GM12891 (cell line): ENCODE results near the gene SREBF1.

Source experiments
- DNase-seq: peaks from one replicate; pipeline ENCODE4 v3.0.0; 2011; ENCODE audit warnings: low spot score; ENCODE audit not compliant: insufficient read length
- FAIRE-seq: peaks from 2 replicates; lab custom pipeline; 2011; peaks lifted over from hg19 to GRCh38; lab: Jason Lieb, UNC
- PAX5 ChIP-seq: IDR thresholded peaks from 2 replicates; pipeline ENCODE4 v1.6.1; 2011; ENCODE audit warnings: low read length, moderate library complexity, mild to moderate bottlenecking; ENCODE audit not compliant: insufficient read depth, severe bottlenecking
- POLR2A ChIP-seq: IDR thresholded peaks from 2 replicates; pipeline ENCODE4 v1.6.1; 2011; ENCODE audit warnings: low read depth, low read length, control low read depth
- POLR2AphosphoS5 ChIP-seq: IDR thresholded peaks from 2 replicates; pipeline ENCODE4 v1.6.1; 2011; ENCODE audit warnings: low read depth, low read length, control low read depth
- POU2F2 ChIP-seq: IDR thresholded peaks from 2 replicates; pipeline ENCODE4 v1.6.1; 2011; ENCODE audit warnings: low read depth, mild to moderate bottlenecking, control low read depth, low read length, moderate library complexity
- SPI1 ChIP-seq: IDR thresholded peaks from 2 replicates; pipeline ENCODE4 v1.6.1; 2011; ENCODE audit warnings: low read depth, low read length, control low read depth
- TAF1 ChIP-seq: IDR thresholded peaks from 2 replicates; pipeline ENCODE4 v1.6.1; 2011; ENCODE audit warnings: low read depth, low read length, control low read depth

SREBF1 gene

DNA sequence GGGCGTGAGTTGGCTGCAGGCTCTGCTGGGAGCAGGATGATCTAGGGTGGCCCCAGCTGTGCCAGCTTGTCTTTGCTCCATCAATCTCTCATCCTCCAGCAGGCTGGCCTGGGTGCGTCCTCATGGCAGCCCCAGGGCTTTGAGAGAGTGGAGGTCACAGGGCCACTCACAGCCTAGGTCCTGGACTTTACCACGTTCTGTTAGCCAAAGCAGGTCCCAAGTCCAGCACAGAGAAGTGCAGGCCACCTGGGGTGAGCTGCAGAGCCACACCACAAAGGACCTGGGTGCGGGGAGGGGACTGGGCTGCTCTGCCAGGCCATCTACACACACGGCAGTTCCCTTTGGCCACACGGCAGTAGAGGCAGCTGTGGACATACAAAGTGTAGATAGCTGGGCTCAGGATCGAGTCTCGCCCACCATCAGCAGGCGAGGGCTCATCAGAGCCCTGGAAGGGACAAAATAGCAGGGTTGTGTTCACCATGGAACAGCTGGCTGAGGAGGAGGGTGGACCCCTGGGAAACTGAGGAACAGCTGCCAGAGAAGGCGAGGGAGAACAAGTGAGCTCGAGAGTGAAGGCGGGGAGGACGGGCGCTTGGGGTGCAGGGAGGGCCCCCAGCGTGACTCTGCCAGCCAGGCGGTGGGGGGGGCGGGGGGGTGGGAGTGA, 30.0 kb downstream of the SREBF1 start:
- no peak for FAIRE-seq
- TF ChIP-seq POU2F2, result no peak
- no peak for TF ChIP-seq POLR2AphosphoS5
- no peak for TF ChIP-seq PAX5
- TF ChIP-seq SPI1, result no peak

DNA sequence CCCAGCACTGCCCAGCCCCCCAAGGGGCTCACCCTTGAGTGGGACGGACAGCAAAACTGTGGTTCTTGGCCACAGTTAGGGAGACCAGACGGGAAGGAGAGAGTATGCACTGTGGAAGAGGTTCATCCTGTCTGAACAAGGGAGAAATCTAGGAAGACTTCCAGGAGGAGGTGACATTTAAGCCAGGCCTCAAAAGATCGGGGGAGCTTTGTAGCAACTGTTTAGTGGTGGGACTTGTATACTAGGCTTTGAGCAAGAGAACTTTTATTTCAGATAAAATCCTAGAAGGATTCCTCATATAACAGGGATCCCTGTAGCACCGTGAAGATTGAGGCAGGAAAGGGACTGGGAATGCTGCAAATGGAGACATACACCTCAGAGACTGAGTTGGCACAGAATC, 30.8 kb downstream of the SREBF1 start:
- DNase-seq (no peak), FAIRE-seq (no peak)
- TF ChIP-seq POLR2A (no peak), POU2F2 (no peak), POLR2AphosphoS5 (no peak), TAF1 (no peak)

More for the DNA sequence above, 30.0 kb downstream of the SREBF1 start:
- no peak for DNase-seq

DNA sequence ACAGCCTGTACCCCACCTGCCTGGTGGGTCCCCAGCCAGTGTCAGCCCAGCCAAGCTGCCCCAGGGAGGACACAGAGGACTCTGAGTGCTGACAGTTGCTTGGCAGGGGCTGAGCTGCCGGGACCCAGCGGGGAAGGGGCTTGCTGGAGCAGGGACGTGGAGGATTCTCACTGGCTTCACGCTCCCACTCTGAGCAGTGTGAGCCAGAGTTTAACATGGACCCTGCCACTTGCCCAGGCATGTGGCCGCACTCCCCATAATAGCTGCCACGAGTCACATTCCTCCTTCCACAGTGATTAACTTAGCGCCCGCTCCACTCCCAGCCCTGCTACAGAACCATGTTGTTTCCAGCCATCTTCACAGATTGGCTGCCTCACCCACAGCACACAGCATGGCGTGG, 31.2 kb downstream of the SREBF1 start:
- FAIRE-seq (no peak), DNase-seq (no peak)

DNA sequence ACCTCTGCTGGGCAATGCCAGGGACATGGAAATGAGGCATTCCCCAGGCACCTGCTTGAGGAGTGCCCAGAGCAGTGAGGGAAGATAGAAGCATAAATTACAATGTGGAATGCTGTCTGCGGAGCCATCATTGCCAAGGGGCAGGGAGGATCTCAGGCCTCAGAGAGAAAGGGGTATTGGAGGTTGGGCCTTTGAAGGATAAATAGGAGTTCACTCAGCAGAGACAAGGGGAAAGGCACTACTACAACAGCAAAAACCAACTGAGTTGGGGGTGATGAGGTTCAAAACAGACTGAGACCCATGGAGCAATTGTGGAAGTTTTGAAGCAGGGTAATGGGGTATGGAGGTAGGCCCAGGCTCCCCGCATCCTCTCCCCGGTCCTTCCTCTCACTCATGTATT, 32.8 kb downstream of the SREBF1 start:
- no peak for FAIRE-seq

More for the DNA sequence above, 31.2 kb downstream of the SREBF1 start:
- TF ChIP-seq SPI1 (no peak), POU2F2 (no peak), POLR2AphosphoS5 (no peak), POLR2A (no peak), PAX5 (no peak), TAF1 (no peak)

DNA sequence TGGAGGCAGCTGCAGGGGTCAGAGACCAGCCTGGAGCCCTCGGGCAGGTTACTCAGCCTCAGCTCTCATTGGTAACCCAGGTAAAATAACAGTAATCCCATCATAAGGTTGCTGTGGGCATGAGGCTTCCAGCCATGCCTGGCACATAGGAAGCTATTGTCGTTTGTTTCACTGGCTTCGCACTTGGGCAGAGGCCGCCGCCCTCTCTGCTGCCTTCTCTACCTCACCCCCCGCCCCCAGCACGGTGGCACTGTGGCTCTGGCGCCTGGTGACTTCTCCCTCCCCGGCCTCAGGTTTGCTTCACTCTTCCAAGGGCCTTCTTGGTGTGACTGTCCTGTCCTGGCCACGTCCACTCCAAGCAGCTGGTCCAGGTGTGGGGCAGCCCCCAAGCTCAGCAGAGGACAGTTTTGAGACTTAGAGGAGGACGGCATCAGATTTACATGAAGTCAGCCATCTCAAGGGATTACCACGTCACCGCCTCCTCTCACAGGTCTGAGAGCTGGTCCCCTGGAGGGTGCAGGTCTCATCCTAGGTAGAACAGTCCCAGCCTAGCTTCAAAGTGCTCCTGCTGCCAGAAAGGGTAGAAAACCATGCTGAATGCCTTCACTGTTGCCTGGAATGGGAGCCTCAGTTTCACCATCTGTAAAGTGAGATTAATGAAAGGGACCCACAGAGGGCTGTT, 34.8 kb downstream of the SREBF1 start:
- FAIRE-seq, result no peak

More for the DNA sequence above, 32.8 kb downstream of the SREBF1 start:
- TF ChIP-seq TAF1, result no peak
- no peak for TF ChIP-seq SPI1
- TF ChIP-seq POLR2AphosphoS5, result no peak
- no peak for TF ChIP-seq PAX5
- no peak for TF ChIP-seq POU2F2
- TF ChIP-seq POLR2A, result no peak
- no peak for DNase-seq

DNA sequence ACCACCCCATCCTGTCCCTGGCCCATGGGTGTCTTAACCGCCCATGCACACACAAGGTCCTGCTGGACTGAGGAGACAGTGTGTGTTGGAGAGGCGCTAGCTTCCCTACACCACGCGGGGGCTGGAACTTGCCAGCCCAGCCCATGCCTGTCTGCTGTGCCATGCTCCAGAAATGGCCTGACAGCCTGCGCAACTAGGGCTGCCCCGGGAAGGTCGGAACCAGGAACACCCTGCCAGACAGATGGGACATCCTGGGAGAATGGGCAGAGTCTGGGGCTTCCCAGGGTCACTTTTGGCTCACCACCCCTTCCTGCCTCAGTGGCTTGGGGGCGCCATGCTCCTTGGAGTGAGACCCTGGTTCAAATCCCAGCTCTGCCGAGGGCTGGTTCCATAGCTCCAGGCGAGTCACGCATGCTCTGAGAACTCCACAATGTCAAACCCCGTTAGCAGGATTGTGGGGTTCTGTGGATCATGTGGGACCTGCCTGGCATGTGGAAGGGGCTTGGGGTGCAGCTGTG, 36.2 kb downstream of the SREBF1 start:
- DNase-seq (no peak), FAIRE-seq (no peak)
- TF ChIP-seq POU2F2 (no peak), TAF1 (no peak), POLR2A (no peak), PAX5 (no peak), SPI1 (no peak), POLR2AphosphoS5 (no peak)

More for the DNA sequence above, 34.8 kb downstream of the SREBF1 start:
- no peak for DNase-seq
- TF ChIP-seq PAX5 (no peak), POLR2A (no peak), TAF1 (no peak), SPI1 (no peak), POU2F2 (no peak), POLR2AphosphoS5 (no peak)

DNA sequence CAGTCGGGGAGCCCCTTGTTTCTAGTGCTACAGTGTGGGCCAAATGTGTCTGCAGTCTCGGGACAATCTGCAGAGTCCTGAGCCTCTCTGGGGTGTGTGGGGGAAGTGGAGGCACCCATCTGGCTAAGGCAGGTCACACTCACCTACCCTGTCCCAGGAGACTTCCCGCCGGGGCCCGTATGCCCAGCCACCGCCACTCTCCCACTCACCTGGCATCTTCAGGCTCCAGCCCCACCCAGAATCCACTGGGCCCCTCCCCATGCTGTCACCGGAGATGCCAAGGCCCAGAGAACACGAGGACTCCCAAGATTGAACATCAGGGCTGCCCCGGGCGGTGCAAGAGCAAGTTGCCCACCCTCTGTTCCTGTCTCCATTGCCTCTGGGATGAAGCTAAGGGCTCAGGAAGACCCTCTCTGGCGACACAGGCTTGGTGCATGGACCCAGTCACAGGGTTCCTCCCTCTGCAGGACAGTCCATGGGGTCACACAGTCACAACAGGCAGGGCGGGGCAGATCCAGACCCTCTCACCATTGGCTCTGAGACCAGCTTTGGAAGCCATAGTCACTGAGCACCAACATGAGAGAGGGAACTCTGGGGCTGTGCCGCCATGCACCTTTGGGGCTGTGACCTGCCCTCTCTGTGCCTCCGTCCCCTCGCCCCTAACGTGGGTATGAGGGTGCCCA, 38.1 kb downstream of the SREBF1 start:
- TF ChIP-seq POU2F2 (no peak), PAX5 (no peak), TAF1 (no peak), POLR2AphosphoS5 (no peak), SPI1 (no peak), POLR2A (no peak)
- FAIRE-seq (no peak), DNase-seq (no peak)

DNA sequence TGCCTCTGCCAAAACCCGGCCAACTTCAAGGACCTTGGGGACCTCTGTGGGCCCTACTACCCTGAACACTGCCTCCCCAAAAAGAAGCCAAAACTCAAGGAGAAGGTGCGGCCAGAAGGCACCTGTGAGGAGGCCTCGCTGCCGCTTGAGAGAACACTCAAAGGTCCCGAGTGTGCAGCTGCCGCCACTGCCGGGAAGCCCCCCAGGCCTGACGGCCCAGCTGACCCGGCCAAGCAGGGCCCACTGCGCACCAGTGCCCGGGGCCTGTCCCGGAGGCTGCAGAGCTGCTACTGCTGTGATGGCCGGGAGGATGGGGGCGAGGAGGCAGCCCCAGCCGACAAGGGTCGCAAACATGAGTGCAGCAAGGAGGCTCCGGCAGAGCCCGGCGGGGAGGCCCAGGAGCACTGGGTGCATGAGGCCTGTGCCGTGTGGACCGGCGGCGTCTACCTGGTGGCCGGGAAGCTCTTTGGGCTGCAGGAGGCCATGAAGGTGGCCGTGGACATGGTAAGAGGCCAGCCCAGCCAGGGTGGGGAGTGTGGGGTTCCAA, 38.7 kb downstream of the SREBF1 start:
- no peak for DNase-seq
- no peak for TF ChIP-seq TAF1
- FAIRE-seq, result no peak

DNA sequence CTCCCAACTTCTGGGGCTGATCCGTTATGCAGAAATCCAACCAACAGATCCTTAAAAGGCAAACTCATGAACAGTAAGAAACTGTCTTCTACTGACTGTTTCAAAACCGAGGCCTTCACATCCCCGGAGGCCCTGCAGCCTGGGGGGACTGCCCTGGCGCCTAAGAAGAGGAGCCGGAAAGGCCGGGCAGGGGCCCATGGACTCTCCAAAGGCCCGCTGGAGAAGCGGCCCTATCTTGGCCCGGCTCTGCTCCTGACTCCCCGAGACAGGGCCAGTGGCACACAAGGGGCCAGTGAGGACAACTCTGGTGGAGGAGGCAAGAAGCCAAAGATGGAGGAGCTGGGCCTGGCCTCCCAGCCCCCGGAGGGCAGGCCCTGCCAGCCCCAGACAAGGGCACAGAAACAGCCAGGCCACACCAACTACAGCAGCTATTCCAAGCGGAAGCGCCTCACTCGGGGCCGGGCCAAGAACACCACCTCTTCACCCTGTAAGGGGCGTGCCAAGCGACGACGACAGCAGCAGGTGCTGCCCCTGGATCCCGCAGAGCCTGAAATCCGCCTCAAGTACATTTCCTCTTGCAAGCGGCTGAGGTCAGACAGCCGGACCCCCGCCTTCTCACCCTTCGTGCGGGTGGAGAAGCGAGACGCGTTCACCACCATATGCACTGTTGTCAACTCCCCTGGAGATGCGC, 39.5 kb downstream of the SREBF1 start:
- TF ChIP-seq POLR2A (no peak), PAX5 (no peak), POU2F2 (no peak), SPI1 (no peak), POLR2AphosphoS5 (no peak), TAF1 (no peak)
- FAIRE-seq, result no peak
- DNase-seq, result no peak
